ENCODE data around the gene CMPK2. TPM values are rescaled to one million over a fixed set of nuclear protein-coding genes. Genes with fewer than 3 reads are reported as not detected.
A peak's percentile ranks its signal among the peaks of the same experiment; 100 is the strongest.

Gene CMPK2
- total RNA-seq, 2 experiments from 2014 or later, result 3.2 to 4.5 TPM

- DNase-seq (peak; percentile 40), ATAC-seq (peak; percentile 80)
- no peaks in the 10 kb centered on the region for H3K27me3 Mint-ChIP-seq
- intact Hi-C loops (cut with micrococcal nuclease), result no loop called here
- peaks cover 68% of the 10 kb centered on the region for H3K4me1 Mint-ChIP-seq (ENCODE audit: low read depth)
- H3K9me3 Mint-ChIP-seq, result peaks cover 4% of the 10 kb centered on the region
- ChIA-PET POLR2A (interaction anchor here (1.1 to 6.8 kb wide), 5 partner anchors 11 to 166 kb away, joined by 3 to 48 read pairs (median 9); partner anchors contain the start of gene CMPK2), CTCF (interaction anchor here (0.9 to 7.1 kb wide), 9 partner anchors 11 to 167 kb away, joined by 3 to 69 read pairs (median 5); partner anchors contain the start of genes CMPK2 and RNF144A)
- H3K36me3 Mint-ChIP-seq (ENCODE audit: low read depth), result peaks cover 4% of the 10 kb centered on the region
- peak within 1 kb of the TSS; percentile 66 for H3K4me3 Mint-ChIP-seq
- no peak for TF ChIP-seq CTCF (IDR thresholded peaks at IDR 0.05)
- peak within 1 kb of the TSS; percentile 40 for H3K27ac Mint-ChIP-seq
Observed at GRCh38 chr2:6877402-6878304, 11.9 kb upstream of the CMPK2 start, which contains the start of gene RSAD2. Gene RSAD2 (plus strand): TSS chr2:6877777. CDS start chr2:6877801, 24 bp downstream.

GRCh38 chr2:6876309-6876708 lies 10.6 kb upstream of the CMPK2 start:
- TF ChIP-seq CTCF (IDR thresholded peaks at IDR 0.05), result no peak
- H3K4me1 Mint-ChIP-seq (ENCODE audit: low read depth), result peaks cover 71% of the 10 kb centered on the region
- peaks cover 4% of the 10 kb centered on the region for H3K36me3 Mint-ChIP-seq (ENCODE audit: low read depth)
- DNase-seq (no peak), ATAC-seq (no peak)
- no peak overlapping the region for H3K27ac Mint-ChIP-seq
- ChIA-PET POLR2A (interaction anchor here (1.6 to 6.8 kb wide), 2 partner anchors 9 to 37 kb away, joined by 10 to 48 read pairs; partner anchors contain the start of gene CMPK2), CTCF (interaction anchor here (1.3 to 7.1 kb wide), 5 partner anchors 9 to 40 kb away, joined by 3 to 69 read pairs (median 5); partner anchors contain the start of gene CMPK2)
- H3K27me3 Mint-ChIP-seq, result no peaks in the 10 kb centered on the region
- peaks cover 4% of the 10 kb centered on the region for H3K9me3 Mint-ChIP-seq
- H3K4me3 Mint-ChIP-seq, result no peak overlapping the region
- intact Hi-C loops (cut with micrococcal nuclease), result no loop called here

GRCh38 chr2:6874032-6874431 lies 8.3 kb upstream of the CMPK2 start:
- no peak for DNase-seq
- no peak for ATAC-seq
- H3K27me3 Mint-ChIP-seq, result no peaks in the 10 kb centered on the region
- H3K4me3 Mint-ChIP-seq, result no peak overlapping the region
- ChIA-PET CTCF (interaction anchor here (1.8 to 7.1 kb wide), 2 partner anchors 7 to 11 kb away, joined by 5 to 69 read pairs; partner anchors contain the start of gene CMPK2), POLR2A (no interaction called here)
- no peak overlapping the region for H3K27ac Mint-ChIP-seq
- peaks cover 6% of the 10 kb centered on the region for H3K36me3 Mint-ChIP-seq (ENCODE audit: low read depth)
- peaks cover 54% of the 10 kb centered on the region for H3K4me1 Mint-ChIP-seq (ENCODE audit: low read depth)
- no peak for TF ChIP-seq CTCF (IDR thresholded peaks at IDR 0.05)
- peaks cover 4% of the 10 kb centered on the region for H3K9me3 Mint-ChIP-seq
- intact Hi-C loops (cut with micrococcal nuclease), result no loop called here

- Mint-ChIP-seq H3K36me3 (ENCODE audit: low read depth) (peaks cover 6% of the 10 kb centered on the region), H3K9me3 (peaks cover 4% of the 10 kb centered on the region), H3K4me1 (ENCODE audit: low read depth) (peaks cover 40% of the 10 kb centered on the region), H3K4me3 (no peak overlapping the region), H3K27me3 (no peaks in the 10 kb centered on the region), H3K27ac (peak overlapping the region; percentile 32)
- intact Hi-C loops (cut with micrococcal nuclease), result no loop called here
- CTCF ChIA-PET, result interaction anchor here (0.8 to 3.2 kb wide), 6 partner anchors 10 to 142 kb away, joined by 3 to 16 read pairs (median 3); no protein-coding TSS in a partner anchor
- POLR2A ChIA-PET, result interaction anchor here (1.2 to 1.4 kb wide), 2 partner anchors 11 to 45 kb away, joined by 3 to 4 read pairs; no protein-coding TSS in a partner anchor
- no peak for TF ChIP-seq CTCF (IDR thresholded peaks at IDR 0.05)
- DNase-seq, result no peak
- no peak for ATAC-seq
Observed at GRCh38 chr2:6872394-6872793, 6.7 kb upstream of the CMPK2 start.

Measured in activated CD8-positive, alpha-beta T cell treated with anti-CD3 and anti-CD28 coated beads for 36 hours (primary cell).